ENCODE measurements around the gene ACTR10. TPM values are rescaled to one million over a fixed set of nuclear protein-coding genes. Genes with fewer than 3 reads are reported as not detected.
A peak's percentile ranks its signal among the peaks of the same experiment; 100 is the strongest.

The ACTR10 gene
- total RNA-seq, 1 donor from 2014 or later, result 57.5 TPM

- no peak overlapping the region for H3K4me3 Mint-ChIP-seq (ENCODE audit: low read depth)
- no peaks in the 10 kb centered on the region for H3K9me3 Mint-ChIP-seq (ENCODE audit: low read depth)
- H3K36me3 Mint-ChIP-seq (ENCODE audit: insufficient read depth), result peaks cover 21% of the 10 kb centered on the region
- no peaks in the 10 kb centered on the region for H3K27me3 Mint-ChIP-seq
- H3K27ac Mint-ChIP-seq, result peak overlapping the region; percentile 33
- DNase-seq (ENCODE audit: low spot score, unreplicated experiment), result no peak
- peaks cover 4% of the 10 kb centered on the region for H3K4me1 Mint-ChIP-seq (ENCODE audit: low read depth)
- TF ChIP-seq, protein P1, sequence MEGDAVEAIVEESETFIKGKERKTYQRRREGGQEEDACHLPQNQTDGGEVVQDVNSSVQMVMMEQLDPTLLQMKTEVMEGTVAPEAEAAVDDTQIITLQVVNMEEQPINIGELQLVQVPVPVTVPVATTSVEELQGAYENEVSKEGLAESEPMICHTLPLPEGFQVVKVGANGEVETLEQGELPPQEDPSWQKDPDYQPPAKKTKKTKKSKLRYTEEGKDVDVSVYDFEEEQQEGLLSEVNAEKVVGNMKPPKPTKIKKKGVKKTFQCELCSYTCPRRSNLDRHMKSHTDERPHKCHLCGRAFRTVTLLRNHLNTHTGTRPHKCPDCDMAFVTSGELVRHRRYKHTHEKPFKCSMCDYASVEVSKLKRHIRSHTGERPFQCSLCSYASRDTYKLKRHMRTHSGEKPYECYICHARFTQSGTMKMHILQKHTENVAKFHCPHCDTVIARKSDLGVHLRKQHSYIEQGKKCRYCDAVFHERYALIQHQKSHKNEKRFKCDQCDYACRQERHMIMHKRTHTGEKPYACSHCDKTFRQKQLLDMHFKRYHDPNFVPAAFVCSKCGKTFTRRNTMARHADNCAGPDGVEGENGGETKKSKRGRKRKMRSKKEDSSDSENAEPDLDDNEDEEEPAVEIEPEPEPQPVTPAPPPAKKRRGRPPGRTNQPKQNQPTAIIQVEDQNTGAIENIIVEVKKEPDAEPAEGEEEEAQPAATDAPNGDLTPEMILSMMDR (IDR thresholded peaks at IDR 0.05; ENCODE audit: unreplicated experiment), result no peak
Observed at GRCh38 chr14:58265401-58265800, 65.5 kb downstream of the ACTR10 start.

- peaks cover 23% of the 10 kb centered on the region for H3K36me3 Mint-ChIP-seq (ENCODE audit: insufficient read depth)
Observed at GRCh38 chr14:58270628-58271027, 70.7 kb downstream of the ACTR10 start.

GRCh38 chr14:58272588-58273372 lies 72.8 kb downstream of the ACTR10 start:
- Mint-ChIP-seq H3K27ac (peak overlapping the region; percentile 87), H3K27me3 (no peaks in the 10 kb centered on the region), H3K4me1 (ENCODE audit: low read depth) (no peaks in the 10 kb centered on the region), H3K4me3 (ENCODE audit: low read depth) (no peak overlapping the region), H3K9me3 (ENCODE audit: low read depth) (no peaks in the 10 kb centered on the region), H3K36me3 (ENCODE audit: insufficient read depth) (peaks cover 22% of the 10 kb centered on the region)
- DNase-seq (ENCODE audit: low spot score, unreplicated experiment), result no peak
- TF ChIP-seq, protein P1 (IDR thresholded peaks at IDR 0.05; ENCODE audit: unreplicated experiment), result peak; percentile 26

More at GRCh38 chr14:58270628-58271027, 70.7 kb downstream of the ACTR10 start:
- H3K4me1 Mint-ChIP-seq (ENCODE audit: low read depth), result no peaks in the 10 kb centered on the region
- peak overlapping the region; percentile 24 for H3K27ac Mint-ChIP-seq
- H3K4me3 Mint-ChIP-seq (ENCODE audit: low read depth), result no peak overlapping the region
- TF ChIP-seq, protein P1 (IDR thresholded peaks at IDR 0.05; ENCODE audit: unreplicated experiment), result no peak
- DNase-seq (ENCODE audit: low spot score, unreplicated experiment), result no peak
- H3K27me3 Mint-ChIP-seq, result no peaks in the 10 kb centered on the region
- no peaks in the 10 kb centered on the region for H3K9me3 Mint-ChIP-seq (ENCODE audit: low read depth)

GRCh38 chr14:58274881-58275280 lies 74.9 kb downstream of the ACTR10 start:
- H3K36me3 Mint-ChIP-seq (ENCODE audit: insufficient read depth), result peaks cover 19% of the 10 kb centered on the region
- no peaks in the 10 kb centered on the region for H3K9me3 Mint-ChIP-seq (ENCODE audit: low read depth)
- no peak for DNase-seq (ENCODE audit: low spot score, unreplicated experiment)
- TF ChIP-seq, protein P1 (IDR thresholded peaks at IDR 0.05; ENCODE audit: unreplicated experiment), result no peak
- no peaks in the 10 kb centered on the region for H3K27me3 Mint-ChIP-seq
- no peak overlapping the region for H3K4me3 Mint-ChIP-seq (ENCODE audit: low read depth)
- H3K27ac Mint-ChIP-seq, result peak overlapping the region; percentile 21
- H3K4me1 Mint-ChIP-seq (ENCODE audit: low read depth), result no peaks in the 10 kb centered on the region

GRCh38 chr14:58275527-58276190 lies 75.7 kb downstream of the ACTR10 start:
- H3K36me3 Mint-ChIP-seq (ENCODE audit: insufficient read depth), result peaks cover 16% of the 10 kb centered on the region
- H3K4me1 Mint-ChIP-seq (ENCODE audit: low read depth), result no peaks in the 10 kb centered on the region
- DNase-seq (ENCODE audit: low spot score, unreplicated experiment), result no peak
- H3K27ac Mint-ChIP-seq, result peak overlapping the region; percentile 49
- H3K27me3 Mint-ChIP-seq, result no peaks in the 10 kb centered on the region
- no peaks in the 10 kb centered on the region for H3K9me3 Mint-ChIP-seq (ENCODE audit: low read depth)
- no peak overlapping the region for H3K4me3 Mint-ChIP-seq (ENCODE audit: low read depth)
- TF ChIP-seq, protein P1 (IDR thresholded peaks at IDR 0.05; ENCODE audit: unreplicated experiment), result no peak

All from progenitor cell of endocrine pancreas (in vitro differentiated cells).